ENCODE measurements around the gene STUB1. TPM values are rescaled to one million over a fixed set of nuclear protein-coding genes. Genes with fewer than 3 reads are reported as not detected.

Gene STUB1
- total RNA-seq, 2 donors from 2014 or later: 135 to 186 TPM

DNA sequence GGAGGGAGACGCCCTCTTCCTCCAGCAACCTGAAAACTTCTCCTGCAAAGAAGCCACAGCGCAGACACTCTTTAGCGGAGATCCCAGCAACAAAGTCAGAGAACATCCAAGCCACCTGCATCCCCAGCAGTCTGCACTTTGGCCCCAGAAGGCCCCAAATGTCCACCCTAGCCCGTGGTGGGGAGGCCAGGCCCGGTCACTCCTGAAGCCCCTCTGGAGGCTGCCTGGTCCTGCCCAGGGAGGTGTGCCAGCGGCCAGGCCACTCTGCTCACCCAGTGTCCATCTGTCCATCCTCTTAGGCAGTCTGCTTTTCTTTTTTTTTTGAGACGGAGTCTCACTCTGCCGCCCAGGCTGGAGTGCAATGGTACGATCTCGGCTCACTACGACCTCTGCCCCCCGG lies 52.1 kb downstream of the STUB1 start:
- H3K27ac ChIP-seq: no peak overlapping the region
- DNase-seq (ENCODE audit: low spot score): no peak
- no peaks in the 10 kb centered on the region for H3K9me3 ChIP-seq
- no peak overlapping the region for H3K4me3 ChIP-seq
- peaks cover 55% of the 10 kb centered on the region for H3K36me3 ChIP-seq
- TF ChIP-seq CTCF (IDR thresholded peaks at IDR 0.05): no peak
- H3K4me1 ChIP-seq: peaks cover 0 to 18% of the 10 kb centered on the region in 2 donors
- no peaks in the 10 kb centered on the region for H3K27me3 ChIP-seq

Other genes starting within 250 kb of the STUB1 start
- gene CAPN15, start 152.7 kb upstream of the STUB1 start, total RNA-seq: 10 to 100 TPM; 18.5 to 28.1 TPM
- gene PRR35, start 120.0 kb upstream of the STUB1 start, total RNA-seq: not detected
- under 1 TPM; 0.43 to 0.74 TPM for gene NHLRC4, start 113.4 kb upstream of the STUB1 start, total RNA-seq
- 10 to 100 TPM; 20.8 to 21.0 TPM for gene PIGQ, start 110.4 kb upstream of the STUB1 start, total RNA-seq
- gene RAB40C, start 90.3 kb upstream of the STUB1 start, total RNA-seq: 10 to 100 TPM; 11.1 to 13.5 TPM
- gene WFIKKN1, start 49.4 kb upstream of the STUB1 start, total RNA-seq: under 1 TPM; 0.52 to 0.71 TPM
- gene METTL26, start 44.1 kb upstream of the STUB1 start, total RNA-seq: 100 to 1,000 TPM; 103 to 137 TPM
- 100 to 1,000 TPM; 110 to 121 TPM for gene MCRIP2, start 38.6 kb upstream of the STUB1 start, total RNA-seq
- 1 to 10 TPM; 3.0 to 5.7 TPM for gene WDR90, start 31.0 kb upstream of the STUB1 start, total RNA-seq
- 10 to 100 TPM; 37.8 to 42.8 TPM for gene RHOT2, start 12.3 kb upstream of the STUB1 start, total RNA-seq
- 1 to 10 TPM in 1 of 2 donors, under 1 TPM in 1; 0.67 to 1.3 TPM for gene RHBDL1, start 4.7 kb upstream of the STUB1 start, total RNA-seq
- 10 to 100 TPM; 76.4 to 82.1 TPM for gene JMJD8, start 3.9 kb downstream of the STUB1 start, total RNA-seq
- 10 to 100 TPM in 1 of 2 donors, 1 to 10 TPM in 1; 8.1 to 10.3 TPM for gene WDR24, start 10.0 kb downstream of the STUB1 start, total RNA-seq
- gene FBXL16, start 25.4 kb downstream of the STUB1 start, total RNA-seq: 1 to 10 TPM; 1.3 to 1.7 TPM
- 10 to 100 TPM; 58.9 to 61.3 TPM for gene METRN, start 34.7 kb downstream of the STUB1 start, total RNA-seq
- 10 to 100 TPM; 36.5 to 37.5 TPM for gene ANTKMT, start 40.7 kb downstream of the STUB1 start, total RNA-seq
- under 1 TPM; 0.43 to 0.56 TPM for gene CCDC78, start 46.0 kb downstream of the STUB1 start, total RNA-seq
- 1 to 10 TPM; 9.6 to 9.7 TPM for gene HAGHL, start 46.7 kb downstream of the STUB1 start, total RNA-seq
- 10 to 100 TPM; 23.3 to 25.5 TPM for gene CIAO3, start 60.6 kb downstream of the STUB1 start, total RNA-seq
- 10 to 100 TPM; 44.8 to 94.6 TPM for gene MSLN, start 80.3 kb downstream of the STUB1 start, total RNA-seq
- 10 to 100 TPM; 11.4 to 13.2 TPM for gene RPUSD1, start 108.0 kb downstream of the STUB1 start, total RNA-seq
- 1 to 10 TPM; 1.8 to 2.3 TPM for gene CHTF18, start 108.2 kb downstream of the STUB1 start, total RNA-seq
- not detected for gene GNG13, start 120.3 kb downstream of the STUB1 start, total RNA-seq

All from right atrium auricular region (tissue), 2 donors.